GM13977 (cell line): ENCODE results near the gene CAB39L.

Experiments used
- DNase-seq: peaks from one replicate; pipeline ENCODE4 v3.0.0; 2012; ENCODE audit warnings: low spot score
- CTCF ChIP-seq: IDR thresholded peaks from 2 replicates; pipeline ENCODE4 v1.5.1; 2012; ENCODE audit warnings: mild to moderate bottlenecking, control low read depth; ENCODE audit not compliant: insufficient read depth; ENCODE audit errors: extremely low read depth, missing control alignments
- in situ Hi-C: fragments of 300-500 bp; cut with MboI; formaldehyde crosslinking; loops from one replicate; pipeline ENCODE4 v1.12.0; 2022; ENCODE audit warnings: low sequenced_read_pairs, low pct_unique_long_range_greater_than_20kb, mixed read lengths, inconsistent platforms; ENCODE audit not compliant: unreplicated experiment

CAB39L gene

GRCh38 chr13:49419276-49419675 is 24.6 kb downstream of the CAB39L start:
- no peak for TF ChIP-seq CTCF
- DNase-seq, result no peak
- in situ Hi-C loops, result no loop called here

GRCh38 chr13:49418206-49418605 is 25.7 kb downstream of the CAB39L start:
- no peak for TF ChIP-seq CTCF
- in situ Hi-C loops, result no loop called here
- DNase-seq, result no peak

GRCh38 chr13:49417161-49417560 is 26.7 kb downstream of the CAB39L start:
- in situ Hi-C loops, result no loop called here
- no peak for TF ChIP-seq CTCF
- DNase-seq, result no peak

- in situ Hi-C loops, result no loop called here
- no peak for DNase-seq
- TF ChIP-seq CTCF, result no peak
Measured at GRCh38 chr13:49412749-49413148, 31.1 kb downstream of the CAB39L start.

- DNase-seq, result no peak
- in situ Hi-C loops, result no loop called here
- no peak for TF ChIP-seq CTCF
Measured at GRCh38 chr13:49411353-49411752, 32.5 kb downstream of the CAB39L start.

GRCh38 chr13:49410477-49410876 is 33.4 kb downstream of the CAB39L start:
- in situ Hi-C loops, result no loop called here
- DNase-seq, result no peak
- no peak for TF ChIP-seq CTCF

- no peak for TF ChIP-seq CTCF
- no peak for DNase-seq
- in situ Hi-C loops, result no loop called here
Measured at GRCh38 chr13:49410006-49410405, 33.9 kb downstream of the CAB39L start.
